Measurements from ENCODE around the gene SRPK2. TPM values are rescaled to one million over a fixed set of nuclear protein-coding genes. Genes with fewer than 3 reads are reported as not detected.

Gene SRPK2
- total and polyA plus RNA-seq, 9 donors, result 15.2 to 50.0 (median 37.8) TPM

DNA sequence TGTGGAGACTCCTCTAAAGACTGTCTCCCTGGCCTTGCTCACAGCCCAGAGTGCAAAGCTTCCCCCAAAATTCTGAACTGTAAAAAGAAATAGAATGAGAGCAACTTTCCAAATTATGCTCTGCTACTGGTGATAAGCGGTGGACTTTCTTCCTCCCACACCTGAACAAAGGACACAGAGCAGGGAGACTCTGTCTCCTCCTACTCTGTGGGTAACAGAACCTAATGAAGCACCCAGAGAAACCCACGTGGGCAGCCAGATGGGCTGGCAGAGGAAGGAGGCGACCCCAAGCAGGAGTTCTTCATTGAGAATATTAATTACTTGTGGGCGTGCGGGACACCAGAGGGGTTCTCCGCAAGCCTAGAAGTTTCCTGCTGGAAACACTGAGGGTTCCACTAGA lies 235.2 kb downstream of the SRPK2 start:
- no peaks in the 10 kb centered on the region for H3K9me3 ChIP-seq
- TF ChIP-seq POLR2A (IDR thresholded peaks at IDR 0.05), result no peak
- intact Hi-C loops (cut with DNase I), result no loop called here

DNA sequence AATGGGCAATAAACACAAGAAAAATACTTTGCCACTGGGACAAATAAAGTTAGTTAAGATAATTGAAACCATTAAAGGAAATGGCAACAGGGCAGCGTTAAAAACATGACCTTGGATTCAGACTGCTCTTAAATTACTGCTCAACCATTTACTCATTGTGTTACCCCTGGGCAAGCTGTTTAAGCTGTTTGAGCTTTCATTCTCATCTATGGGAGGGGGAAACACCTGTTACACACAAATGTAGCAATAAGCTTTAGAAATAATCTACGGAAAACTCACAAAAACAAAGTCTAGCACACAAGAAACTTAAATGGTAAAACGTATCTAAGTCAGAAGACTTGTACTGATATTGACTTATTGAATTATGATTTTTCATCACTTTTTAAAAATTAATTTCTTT lies 237.6 kb downstream of the SRPK2 start:
- H3K27me3 ChIP-seq, result no peaks in the 10 kb centered on the region
- no peaks in the 10 kb centered on the region for H3K4me1 ChIP-seq (ENCODE audit: insufficient read depth)
- H3K27ac ChIP-seq, result no peak overlapping the region
- intact Hi-C loops (cut with DNase I), result no loop called here
- no peaks in the 10 kb centered on the region for H3K9me3 ChIP-seq
- H3K36me3 ChIP-seq, result no peaks in the 10 kb centered on the region
- no peak overlapping the region for H3K4me3 ChIP-seq
- 62 to 76% (median 72%) methylated on average over 3 of the region's 3 CpGs for WGBS, 3 donors
- TF ChIP-seq EP300 (IDR thresholded peaks at IDR 0.05) (no peak), POLR2A (IDR thresholded peaks at IDR 0.05) (no peak)
- TF ChIP-seq, protein P1, sequence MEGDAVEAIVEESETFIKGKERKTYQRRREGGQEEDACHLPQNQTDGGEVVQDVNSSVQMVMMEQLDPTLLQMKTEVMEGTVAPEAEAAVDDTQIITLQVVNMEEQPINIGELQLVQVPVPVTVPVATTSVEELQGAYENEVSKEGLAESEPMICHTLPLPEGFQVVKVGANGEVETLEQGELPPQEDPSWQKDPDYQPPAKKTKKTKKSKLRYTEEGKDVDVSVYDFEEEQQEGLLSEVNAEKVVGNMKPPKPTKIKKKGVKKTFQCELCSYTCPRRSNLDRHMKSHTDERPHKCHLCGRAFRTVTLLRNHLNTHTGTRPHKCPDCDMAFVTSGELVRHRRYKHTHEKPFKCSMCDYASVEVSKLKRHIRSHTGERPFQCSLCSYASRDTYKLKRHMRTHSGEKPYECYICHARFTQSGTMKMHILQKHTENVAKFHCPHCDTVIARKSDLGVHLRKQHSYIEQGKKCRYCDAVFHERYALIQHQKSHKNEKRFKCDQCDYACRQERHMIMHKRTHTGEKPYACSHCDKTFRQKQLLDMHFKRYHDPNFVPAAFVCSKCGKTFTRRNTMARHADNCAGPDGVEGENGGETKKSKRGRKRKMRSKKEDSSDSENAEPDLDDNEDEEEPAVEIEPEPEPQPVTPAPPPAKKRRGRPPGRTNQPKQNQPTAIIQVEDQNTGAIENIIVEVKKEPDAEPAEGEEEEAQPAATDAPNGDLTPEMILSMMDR (IDR thresholded peaks at IDR 0.05), result no peak
- no peak for DNase-seq

More for the DNA sequence above, 235.2 kb downstream of the SRPK2 start:
- WGBS, 3 donors, result 78 to 81% (median 81%) methylated on average over 6 of the region's 6 CpGs
- Histone ChIP-seq H3K27ac (no peak overlapping the region), H3K36me3 (no peaks in the 10 kb centered on the region), H3K27me3 (no peaks in the 10 kb centered on the region), H3K4me3 (no peak overlapping the region), H3K4me1 (ENCODE audit: insufficient read depth) (no peaks in the 10 kb centered on the region)
- no peak for DNase-seq

GRCh38 chr7:105149827-105150226 lies 238.9 kb downstream of the SRPK2 start:
- WGBS, 3 donors, result 77 to 82% (median 78%) methylated on average over 3 of the region's 3 CpGs
- DNase-seq, result no peak
- no peak for TF ChIP-seq EP300 (IDR thresholded peaks at IDR 0.05)
- TF ChIP-seq, protein P1 (IDR thresholded peaks at IDR 0.05), result no peak
- TF ChIP-seq POLR2A (IDR thresholded peaks at IDR 0.05), result no peak
- Histone ChIP-seq H3K36me3 (no peaks in the 10 kb centered on the region), H3K27me3 (no peaks in the 10 kb centered on the region), H3K4me1 (ENCODE audit: insufficient read depth) (no peaks in the 10 kb centered on the region), H3K27ac (no peak overlapping the region), H3K4me3 (no peak overlapping the region), H3K9me3 (no peaks in the 10 kb centered on the region)
- intact Hi-C loops (cut with DNase I), result no loop called here

- TF ChIP-seq, protein P1 (IDR thresholded peaks at IDR 0.05), result no peak
- no peak for TF ChIP-seq POLR2A (IDR thresholded peaks at IDR 0.05)
- TF ChIP-seq EP300 (IDR thresholded peaks at IDR 0.05), result no peak
- no peaks in the 10 kb centered on the region for H3K27me3 ChIP-seq
- no peaks in the 10 kb centered on the region for H3K36me3 ChIP-seq
- no peak overlapping the region for H3K27ac ChIP-seq
- H3K4me3 ChIP-seq, result no peak overlapping the region
- intact Hi-C loops (cut with DNase I), result no loop called here
- 66 to 70% (median 68%) methylated on average over 6 of the region's 6 CpGs for WGBS, 3 donors
- peaks cover 1% of the 10 kb centered on the region for H3K4me1 ChIP-seq (ENCODE audit: insufficient read depth)
- H3K9me3 ChIP-seq, result no peaks in the 10 kb centered on the region
- no peak for DNase-seq
Measured at GRCh38 chr7:105141068-105141467, 247.7 kb downstream of the SRPK2 start.

DNA sequence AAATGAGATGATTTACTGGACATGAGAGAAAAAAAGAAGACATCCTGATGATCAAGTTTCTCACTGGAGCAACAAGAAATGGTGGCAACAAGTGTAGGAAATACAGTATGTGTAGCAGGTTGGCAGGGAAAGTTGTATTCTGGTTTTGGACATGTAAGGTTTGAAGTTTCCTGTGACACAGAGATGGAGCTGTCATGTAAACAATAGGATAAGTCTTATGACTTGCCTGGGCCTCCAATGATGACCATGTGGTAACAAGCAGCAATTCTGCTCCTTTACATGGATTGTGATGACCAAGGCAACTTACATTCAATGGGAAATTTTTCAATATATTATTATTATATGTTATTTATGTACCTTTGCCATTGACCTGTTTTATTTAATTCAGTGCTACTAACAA lies 249.3 kb downstream of the SRPK2 start:
- Histone ChIP-seq H3K36me3 (no peaks in the 10 kb centered on the region), H3K27me3 (no peaks in the 10 kb centered on the region), H3K4me3 (no peak overlapping the region), H3K9me3 (no peaks in the 10 kb centered on the region), H3K4me1 (ENCODE audit: insufficient read depth) (peaks cover 1% of the 10 kb centered on the region), H3K27ac (no peak overlapping the region)
- TF ChIP-seq, protein P1 (IDR thresholded peaks at IDR 0.05), result no peak
- no peak for TF ChIP-seq POLR2A (IDR thresholded peaks at IDR 0.05)
- no peak for TF ChIP-seq EP300 (IDR thresholded peaks at IDR 0.05)
- intact Hi-C loops (cut with DNase I), result no loop called here
- DNase-seq, result no peak

All from ovary (tissue), 9 donors.